NAMALWA (cell line): ENCODE data around the gene C20orf204.
"Not testable (repeated sequence)": the region's sequence is repeated elsewhere in the genome, so short reads cannot be mapped to it uniquely, and the experiment has no call there.

Experiments
- DNase-seq: peaks from one replicate; pipeline ENCODE4 v3.0.0-alpha.2; 2015; ENCODE audit warnings: low spot score

C20orf204 gene, protein sequence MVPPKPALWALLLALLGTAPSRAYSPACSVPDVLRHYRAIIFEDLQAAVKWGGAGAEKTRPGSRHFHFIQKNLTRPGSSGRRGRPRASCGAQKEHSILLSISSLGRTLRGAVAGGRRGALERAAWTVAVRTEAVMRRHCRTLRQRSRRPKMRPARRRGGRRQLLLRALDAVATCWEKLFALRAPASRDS

DNA sequence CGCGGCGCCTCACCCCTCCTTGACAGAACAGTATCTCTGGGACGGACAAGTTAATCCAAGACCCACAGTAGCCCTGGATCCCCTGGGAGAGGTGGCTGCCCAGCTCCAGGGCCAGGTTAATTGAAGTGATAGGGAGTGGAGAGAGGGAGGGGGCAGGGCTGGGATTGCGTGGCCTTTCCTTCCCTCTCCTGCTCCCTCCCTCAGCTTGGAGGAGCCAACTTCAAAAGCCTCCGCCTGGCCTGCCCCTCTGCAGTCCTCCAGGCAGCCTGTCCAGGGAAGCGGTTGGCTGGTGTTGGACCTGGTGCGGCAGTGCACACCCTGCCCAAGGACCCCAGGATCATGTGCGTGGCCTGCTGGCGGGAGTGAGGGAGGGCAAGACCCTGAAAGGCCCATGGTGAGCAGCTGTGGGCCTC, at the start of gene C20orf204:
Gene C20orf204 (plus strand): TSS at position 250 of the 413 bp plus-strand sequence. CDS start 142 bp downstream, at position 392.
- DNase-seq, result no peak

GRCh38 chr20:64000906-64001305, 35.1 kb upstream of the C20orf204 start:
- DNase-seq, result no peak

DNA sequence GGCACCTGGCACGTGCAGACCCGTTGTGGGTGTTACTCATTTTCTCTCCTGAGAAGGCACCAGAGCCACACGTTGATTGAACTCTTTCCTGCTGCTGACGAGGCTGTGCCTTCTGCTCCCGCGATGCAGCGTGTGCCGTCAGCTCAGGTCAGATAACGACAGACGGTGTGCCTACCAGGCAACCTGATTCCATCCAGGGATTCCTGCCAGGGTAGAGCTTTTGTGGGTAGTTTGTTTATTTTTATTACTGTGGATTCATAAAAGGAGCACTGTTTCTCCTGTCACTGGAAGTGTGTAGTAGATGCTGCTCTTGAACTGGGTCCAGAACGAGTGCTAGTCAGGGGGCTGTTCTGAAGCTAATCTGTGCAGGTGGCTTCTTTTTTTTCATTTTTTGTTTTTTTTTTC, 34.4 kb upstream of the C20orf204 start:
- no peak for DNase-seq

DNA sequence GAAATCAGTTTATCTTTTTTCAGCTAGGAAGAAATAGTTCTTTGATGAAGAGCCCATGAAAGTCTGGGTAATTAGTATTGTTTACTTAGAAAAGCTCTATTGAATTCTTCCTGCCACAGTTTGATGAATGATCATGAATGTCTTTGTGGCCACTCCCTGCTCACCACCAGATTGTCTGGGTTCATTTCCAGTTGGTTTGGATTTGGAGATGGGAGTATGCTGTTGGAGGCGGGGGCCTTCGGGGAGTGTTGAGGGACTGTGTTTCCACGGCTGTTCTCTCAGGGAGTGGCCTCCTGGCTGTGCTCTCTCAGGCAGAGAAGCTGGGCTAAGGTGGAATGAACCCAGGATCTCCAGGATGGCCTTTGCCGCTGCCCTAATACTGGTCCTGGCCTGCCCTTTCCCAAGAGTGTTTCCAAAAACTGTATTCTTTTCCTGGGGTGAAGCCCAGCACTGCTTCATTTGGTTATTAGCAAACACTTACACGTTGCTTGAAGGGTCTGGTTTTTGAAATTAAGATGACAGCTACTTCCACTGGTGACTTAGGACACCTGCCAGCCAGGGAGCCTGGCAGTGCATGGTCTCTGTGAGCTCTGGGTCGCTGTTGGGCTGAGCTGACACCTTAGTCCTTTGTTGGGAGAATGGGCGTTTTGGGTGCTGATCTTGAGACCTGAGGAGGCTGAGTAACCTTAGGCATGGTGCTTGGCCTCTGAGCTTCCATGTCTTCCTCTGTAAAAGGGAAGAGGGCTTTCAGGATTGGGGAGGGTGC, 31.8 kb upstream of the C20orf204 start:
- no peak for DNase-seq

- DNase-seq, result no peak
Measured at GRCh38 chr20:64005394-64005793, 30.6 kb upstream of the C20orf204 start.

GRCh38 chr20:64006490-64006889, 29.5 kb upstream of the C20orf204 start:
- DNase-seq, result no peak

GRCh38 chr20:64006902-64007301, 29.1 kb upstream of the C20orf204 start:
- peak; percentile 22 for DNase-seq

DNA sequence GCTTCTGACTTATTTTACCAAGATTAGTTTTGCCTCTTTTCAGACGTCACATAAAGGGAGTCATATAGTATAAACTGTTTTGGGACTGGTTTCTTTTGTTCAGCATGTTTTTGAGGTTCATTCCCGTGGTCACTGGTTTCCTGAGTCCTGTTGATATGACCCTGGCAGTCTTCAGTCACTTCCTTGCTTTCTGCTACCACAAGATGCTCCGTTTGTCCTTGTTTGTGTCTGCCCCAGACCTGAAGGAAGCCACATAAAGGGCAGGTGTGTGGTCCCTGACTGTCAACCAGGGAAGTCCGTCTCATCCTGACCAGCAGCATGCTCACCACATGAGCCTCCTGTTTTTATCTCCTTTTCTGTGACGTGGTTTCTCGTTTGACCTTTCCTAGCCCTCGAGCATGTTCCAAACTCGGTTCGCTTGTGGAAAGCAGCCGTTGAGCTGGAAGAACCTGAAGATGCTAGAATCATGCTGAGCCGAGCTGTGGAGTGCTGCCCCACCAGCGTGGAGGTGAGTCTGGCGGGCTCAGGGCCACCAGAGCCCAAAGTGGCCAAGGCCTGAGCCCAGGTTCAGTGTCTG, 26.1 kb upstream of the C20orf204 start:
- DNase-seq, result no peak

DNA sequence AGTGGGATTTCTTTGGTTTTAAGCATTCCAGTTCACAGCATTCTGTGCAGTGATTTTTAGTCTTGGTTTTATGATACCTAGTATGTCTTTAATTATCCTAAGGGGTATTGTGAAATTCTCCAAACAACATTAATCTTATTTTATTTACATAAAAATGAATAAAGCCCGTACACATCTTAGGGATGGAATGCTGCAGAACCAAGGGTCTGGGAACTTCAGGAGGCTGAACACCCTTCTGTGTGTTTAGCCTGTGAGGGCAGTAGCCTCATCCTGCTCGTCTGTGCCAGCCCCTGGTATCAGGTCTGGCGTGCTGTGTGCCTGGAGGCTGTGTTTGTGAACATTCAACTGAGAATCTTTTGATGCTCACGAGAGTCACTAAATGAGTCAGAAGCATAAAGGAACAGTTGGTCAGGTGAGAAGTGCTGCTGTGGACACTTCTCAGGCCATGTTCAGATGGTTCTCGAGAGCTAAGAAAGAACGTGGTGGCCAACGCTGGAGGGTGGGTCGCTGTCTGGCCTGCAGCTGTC, 25.2 kb upstream of the C20orf204 start:
- no peak for DNase-seq

DNA sequence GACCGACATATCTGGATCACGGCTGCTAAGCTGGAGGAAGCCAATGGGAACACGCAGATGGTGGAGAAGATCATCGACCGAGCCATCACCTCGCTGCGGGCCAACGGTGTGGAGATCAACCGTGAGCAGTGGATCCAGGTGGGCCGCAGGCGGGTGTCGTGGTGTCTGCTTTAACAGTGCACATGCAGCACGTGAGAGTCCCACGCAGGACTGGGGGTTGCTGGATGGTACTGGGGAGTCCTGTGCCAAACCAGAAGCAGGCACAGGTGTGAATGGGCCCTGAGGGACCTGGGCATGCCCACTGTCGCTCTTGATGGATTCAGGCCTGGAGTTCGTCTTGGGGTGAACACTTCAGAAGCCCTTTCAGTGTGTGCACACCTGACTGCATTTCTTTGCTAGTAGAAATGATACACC, 24.6 kb upstream of the C20orf204 start:
- no peak for DNase-seq

DNA sequence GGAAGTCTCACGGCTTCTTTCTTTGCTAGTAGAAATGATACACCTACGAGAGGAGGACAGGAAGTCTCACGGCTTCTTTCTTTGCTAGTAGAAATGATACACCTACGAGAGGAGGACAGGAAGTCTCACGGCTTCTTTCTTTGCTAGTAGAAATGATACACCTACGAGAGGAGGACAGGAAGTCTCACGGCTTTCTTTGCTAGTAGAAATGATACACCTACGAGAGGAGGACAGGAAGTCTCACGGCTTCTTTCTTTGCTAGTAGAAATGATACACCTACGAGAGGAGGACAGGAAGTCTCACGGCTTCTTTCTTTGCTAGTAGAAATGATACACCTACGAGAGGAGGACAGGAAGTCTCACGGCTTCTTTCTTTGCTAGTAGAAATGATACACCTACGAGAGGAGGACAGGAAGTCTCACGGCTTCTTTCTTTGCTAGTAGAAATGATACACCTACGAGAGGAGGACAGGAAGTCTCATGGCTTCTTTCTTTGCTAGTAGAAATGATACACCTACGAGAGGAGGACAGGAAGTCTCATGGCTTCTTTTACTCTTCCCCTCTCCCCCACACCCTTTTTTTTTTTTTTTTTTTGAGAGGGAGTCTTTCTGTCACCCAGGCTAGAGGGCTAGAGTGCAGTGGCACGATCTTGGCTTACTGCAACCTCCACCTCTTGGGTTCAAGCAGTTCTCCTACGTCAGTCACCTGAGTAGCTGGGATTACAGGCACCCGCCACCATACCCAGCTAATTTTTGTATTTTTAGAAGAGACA, 23.4 kb upstream of the C20orf204 start:
- DNase-seq, result not testable (repeated sequence)

DNA sequence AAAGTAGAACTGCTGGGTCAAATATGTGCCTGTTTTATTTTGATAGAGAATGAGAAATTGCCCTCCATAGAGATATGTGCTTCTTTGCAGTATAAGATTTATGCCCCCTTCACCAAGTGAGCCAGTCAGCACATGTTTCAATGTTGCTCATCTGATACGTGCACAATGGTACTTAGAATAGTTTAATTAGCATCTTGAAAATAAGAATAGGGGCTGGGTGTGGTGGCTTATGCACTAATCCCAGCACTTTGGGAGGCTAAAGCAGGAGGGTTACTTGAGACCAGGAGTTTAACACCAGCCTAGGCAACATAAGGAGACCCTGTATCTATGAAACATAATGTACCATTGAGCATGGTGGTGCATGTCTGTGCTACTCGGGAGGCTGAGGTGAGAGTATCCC, 20.3 kb upstream of the C20orf204 start:
- DNase-seq, result no peak

DNA sequence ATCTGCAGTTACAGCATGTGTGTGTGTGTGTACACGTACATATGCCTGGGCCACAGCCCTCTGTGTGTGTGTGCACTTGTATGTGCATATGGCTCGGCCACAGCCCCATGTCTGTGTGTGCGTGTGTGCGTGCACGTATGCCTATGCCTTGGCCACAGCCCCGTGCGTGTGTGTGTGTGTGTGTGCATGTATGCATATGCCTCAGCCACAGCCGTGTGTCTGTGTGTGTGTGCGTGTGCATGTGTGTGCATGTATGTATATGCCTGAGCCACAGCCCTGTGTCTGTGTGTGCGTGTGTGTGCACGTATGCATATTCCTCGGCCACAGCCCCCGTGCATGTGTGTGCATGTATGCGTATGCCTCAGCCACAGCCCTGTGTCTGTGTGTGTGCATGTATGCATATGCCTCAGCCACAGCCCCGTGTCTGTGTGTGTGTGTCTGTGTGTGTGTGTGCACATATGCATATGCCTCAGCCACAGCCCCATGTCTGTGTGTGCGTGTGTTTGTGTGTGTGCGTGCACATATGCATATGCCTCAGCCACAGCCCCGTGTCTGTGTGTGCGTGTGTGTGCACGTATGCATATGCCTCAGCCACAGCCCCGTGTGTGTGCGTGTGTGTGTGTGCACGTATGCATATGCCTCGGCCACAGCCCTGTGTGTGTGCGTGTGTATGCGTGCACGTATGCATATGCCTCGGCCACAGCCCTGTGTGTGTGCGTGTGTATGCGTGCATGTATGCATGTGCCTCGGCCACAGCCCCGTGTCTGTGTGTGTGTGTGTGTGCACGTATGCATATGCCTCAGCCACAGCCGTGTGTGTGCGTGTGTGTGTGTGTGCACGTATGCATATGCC, 14.6 kb upstream of the C20orf204 start:
- no peak for DNase-seq

GRCh38 chr20:64022671-64023360, 13.2 kb upstream of the C20orf204 start:
- no peak for DNase-seq

DNA sequence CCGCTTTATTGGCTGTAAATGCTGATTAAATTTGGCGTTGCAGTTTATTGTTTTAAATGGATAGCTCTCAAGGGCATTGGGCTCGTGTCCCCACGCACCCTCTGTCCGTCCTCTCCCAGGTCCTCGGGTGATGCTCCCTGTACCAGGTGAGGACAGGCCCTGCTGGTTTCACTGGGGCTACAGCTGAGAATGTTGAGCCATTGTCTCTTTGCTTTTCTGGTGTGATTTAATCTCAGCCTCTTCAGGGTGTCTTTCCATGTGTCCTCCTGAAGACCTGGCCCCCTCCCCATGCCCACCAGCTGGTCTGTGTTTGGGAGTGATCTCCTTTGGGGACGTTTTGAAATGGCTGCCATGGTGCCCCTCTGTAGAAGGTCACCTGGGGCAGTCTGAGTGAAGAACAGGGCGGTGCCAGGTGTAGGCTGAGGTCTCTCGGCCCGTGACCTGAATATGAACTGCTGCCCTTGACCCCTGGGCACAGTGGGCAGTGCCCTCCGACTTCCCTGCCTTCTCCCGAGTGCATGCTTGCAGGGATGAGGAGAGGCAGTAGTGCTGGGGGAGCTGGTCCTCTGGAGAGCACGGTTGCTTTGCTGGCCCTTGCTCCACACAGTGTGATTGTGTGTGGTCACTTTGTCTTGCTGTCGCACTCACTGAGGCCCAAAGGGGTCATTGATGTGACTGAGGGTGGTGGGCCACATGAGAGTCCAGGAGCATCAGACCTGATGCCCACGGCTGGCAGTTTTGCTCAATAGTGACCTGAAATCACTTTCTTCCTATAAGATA, 12.4 kb upstream of the C20orf204 start:
- DNase-seq, result no peak

- no peak for DNase-seq
Measured at GRCh38 chr20:64024141-64024990, 11.6 kb upstream of the C20orf204 start.

DNA sequence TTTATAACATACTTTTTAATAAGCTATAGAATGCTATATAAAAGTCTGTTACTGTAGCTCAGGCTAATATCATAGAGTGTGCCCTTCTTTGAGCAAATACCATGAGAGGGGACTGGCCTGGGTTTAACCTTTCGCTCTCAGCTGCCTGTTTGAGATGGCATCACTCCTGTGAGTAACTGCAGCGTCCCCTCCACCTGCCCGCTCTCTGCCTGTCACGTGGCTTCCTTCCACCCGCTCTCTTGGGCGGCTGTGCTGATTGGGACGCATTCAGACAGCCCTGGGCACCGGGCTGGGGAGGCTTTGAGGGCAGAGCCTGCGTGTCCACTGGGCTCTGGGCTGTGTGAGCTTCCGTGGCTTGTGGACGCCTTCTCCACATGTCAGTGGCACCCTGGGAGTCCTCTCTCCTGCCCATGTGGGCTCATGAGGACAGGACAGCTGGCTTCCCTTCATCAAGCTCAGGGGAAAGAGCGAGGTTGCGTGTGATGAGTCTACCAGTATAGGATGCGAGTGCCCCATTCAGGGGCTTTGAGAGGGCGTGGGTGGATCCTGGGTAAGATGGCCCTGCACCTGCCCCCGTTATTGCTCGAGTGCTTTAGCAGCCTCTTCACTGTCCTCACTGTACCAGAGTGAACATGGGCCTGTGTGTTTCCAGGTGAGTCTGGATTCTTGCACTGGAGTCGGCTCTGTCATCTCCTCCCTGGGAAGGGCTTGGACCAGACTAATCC, 10.7 kb upstream of the C20orf204 start:
- DNase-seq, result no peak

GRCh38 chr20:64025826-64026412, 10.1 kb upstream of the C20orf204 start:
- no peak for DNase-seq
